Activated CD4-positive, alpha-beta T cell treated with anti-CD3 and anti-CD28 coated beads for 36 hours (primary cell): Measurements from ENCODE around the gene GAGE12H. TPM values are rescaled to one million over a fixed set of nuclear protein-coding genes. Genes with fewer than 3 reads are reported as not detected.
"Not testable (repeated sequence)": the region's sequence is repeated elsewhere in the genome, so short reads cannot be mapped to it uniquely, and the experiment has no call there.

Source experiments
- ATAC-seq: fragments of 200-7000 bp; cut with Tn5 transposase; one replicate; pipeline ENCODE4 v1.10.0; 2021; ENCODE audit warnings: mild to moderate bottlenecking, moderate library complexity
- CTCF ChIA-PET: fragments of 350-600 bp; sonication (Branson Sonifier 250); formaldehyde crosslinking; loops from one replicate; lab custom pipeline; 2021; ENCODE audit warnings: antibody characterized with exemption; lab: Charles Lee
- POLR2A ChIA-PET: fragments of 350-600 bp; sonication (Branson Sonifier 250); formaldehyde crosslinking; loops from one replicate; lab custom pipeline; 2021; ENCODE audit warnings: antibody characterized with exemption, inconsistent platforms; lab: Charles Lee
- DNase-seq: peaks from one replicate; pipeline ENCODE4 v3.0.0-alpha.2; 2020
- H3K27ac Mint-ChIP-seq: one replicate; pipeline ENCODE4 v1.8.0; 2021; ENCODE audit warnings: mixed read lengths
- H3K27me3 Mint-ChIP-seq: one replicate; pipeline ENCODE4 v1.8.0; 2021; ENCODE audit warnings: mixed read lengths
- H3K36me3 Mint-ChIP-seq: one replicate; pipeline ENCODE4 v1.8.0; 2021; ENCODE audit warnings: low read depth, mixed read lengths
- H3K4me1 Mint-ChIP-seq: one replicate; pipeline ENCODE4 v1.8.0; 2021; ENCODE audit warnings: mixed read lengths
- H3K4me3 Mint-ChIP-seq: one replicate; pipeline ENCODE4 v1.8.0; 2021; ENCODE audit warnings: mild to moderate bottlenecking, moderate library complexity, mixed read lengths
- H3K9me3 Mint-ChIP-seq: one replicate; pipeline ENCODE4 v1.8.0; 2021; ENCODE audit warnings: low read depth, mixed read lengths
- intact Hi-C, 2 experiments: fragments of 100-400 bp; cut with DNase I in 1 of 2; cut with micrococcal nuclease in 1 of 2; formaldehyde crosslinking; loops; one replicate each; pipeline versions ENCODE4 v1.14.2 to v1.15.1; 2022 to 2024; cut with DNase I, micrococcal nuclease
- total RNA-seq, 2 experiments: library from RNA; stranded (reverse); gene quantifications; one replicate each; pipeline ENCODE4 v1.2.3, GENCODE V29; 2021

GAGE12H gene, protein sequence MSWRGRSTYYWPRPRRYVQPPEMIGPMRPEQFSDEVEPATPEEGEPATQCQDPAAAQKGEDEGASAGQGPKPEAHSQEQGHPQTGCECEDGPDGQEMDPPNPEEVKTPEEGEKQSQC
- not detected for total RNA-seq

DNA sequence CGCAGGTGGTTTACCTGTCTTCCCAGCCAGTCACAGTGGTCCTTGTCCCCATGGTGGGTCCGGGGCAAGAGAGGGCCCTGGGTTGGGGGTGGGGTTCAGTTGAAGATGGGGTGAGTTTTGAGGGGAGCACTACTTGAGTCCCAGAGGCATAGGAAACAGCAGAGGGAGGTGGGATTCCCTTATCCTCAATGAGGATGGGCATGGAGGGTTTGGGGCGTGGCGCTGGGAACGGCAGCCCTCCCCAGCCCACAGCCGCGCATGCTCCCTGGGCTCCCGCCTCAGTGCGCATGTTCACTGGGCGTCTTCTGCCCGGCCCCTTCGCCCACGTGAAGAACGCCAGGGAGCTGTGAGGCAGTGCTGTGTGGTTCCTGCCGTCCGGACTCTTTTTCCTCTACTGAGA, at the start of gene GAGE12H:
GAGE12H (plus strand) TSS at position 301 of the 400 bp plus-strand sequence. CDS start 1,155 bp downstream, outside the sequence.
- CTCF ChIA-PET, ATAC-seq, DNase-seq, intact Hi-C loops, H3K27ac Mint-ChIP-seq, H3K4me1 Mint-ChIP-seq, H3K9me3 Mint-ChIP-seq, H3K4me3 Mint-ChIP-seq, H3K27me3 Mint-ChIP-seq, POLR2A ChIA-PET, H3K36me3 Mint-ChIP-seq: not testable (repeated sequence)

GRCh38 chrX:49531877-49532276, 47.9 kb upstream of the GAGE12H start, which contains the start of gene GAGE12C:
Gene GAGE12C (plus strand): TSS chrX:49532177. CDS start chrX:49533332, 1,155 bp downstream.
- H3K27me3 Mint-ChIP-seq, CTCF ChIA-PET, H3K27ac Mint-ChIP-seq, H3K4me1 Mint-ChIP-seq, POLR2A ChIA-PET, intact Hi-C loops, ATAC-seq, H3K4me3 Mint-ChIP-seq, H3K9me3 Mint-ChIP-seq, DNase-seq, H3K36me3 Mint-ChIP-seq: not testable (repeated sequence)

- POLR2A ChIA-PET, DNase-seq, H3K27me3 Mint-ChIP-seq, H3K27ac Mint-ChIP-seq, CTCF ChIA-PET, ATAC-seq, H3K4me1 Mint-ChIP-seq, H3K36me3 Mint-ChIP-seq, H3K4me3 Mint-ChIP-seq, intact Hi-C loops, H3K9me3 Mint-ChIP-seq: not testable (repeated sequence)
Measured at GRCh38 chrX:49541433-49541832, 38.3 kb upstream of the GAGE12H start, which contains the start of gene GAGE12D. Gene GAGE12D (plus strand): TSS chrX:49541733. CDS start chrX:49542888, 1,155 bp downstream.

- POLR2A ChIA-PET, H3K36me3 Mint-ChIP-seq, DNase-seq, intact Hi-C loops, CTCF ChIA-PET, H3K27me3 Mint-ChIP-seq, H3K4me1 Mint-ChIP-seq, H3K4me3 Mint-ChIP-seq, H3K27ac Mint-ChIP-seq, ATAC-seq, H3K9me3 Mint-ChIP-seq: not testable (repeated sequence)
Measured at GRCh38 chrX:49550989-49551388, 28.8 kb upstream of the GAGE12H start, which contains the start of gene GAGE12E. Gene GAGE12E (plus strand): TSS chrX:49551289. CDS start chrX:49552444, 1,155 bp downstream.

- H3K4me3 Mint-ChIP-seq, ATAC-seq, DNase-seq, H3K4me1 Mint-ChIP-seq, H3K36me3 Mint-ChIP-seq, CTCF ChIA-PET, H3K27ac Mint-ChIP-seq, intact Hi-C loops, H3K27me3 Mint-ChIP-seq, POLR2A ChIA-PET, H3K9me3 Mint-ChIP-seq: not testable (repeated sequence)
Measured at GRCh38 chrX:49560542-49560941, 19.2 kb upstream of the GAGE12H start, which contains the start of gene GAGE12F. Gene GAGE12F (plus strand): TSS chrX:49560842. CDS start chrX:49561997, 1,155 bp downstream.

DNA sequence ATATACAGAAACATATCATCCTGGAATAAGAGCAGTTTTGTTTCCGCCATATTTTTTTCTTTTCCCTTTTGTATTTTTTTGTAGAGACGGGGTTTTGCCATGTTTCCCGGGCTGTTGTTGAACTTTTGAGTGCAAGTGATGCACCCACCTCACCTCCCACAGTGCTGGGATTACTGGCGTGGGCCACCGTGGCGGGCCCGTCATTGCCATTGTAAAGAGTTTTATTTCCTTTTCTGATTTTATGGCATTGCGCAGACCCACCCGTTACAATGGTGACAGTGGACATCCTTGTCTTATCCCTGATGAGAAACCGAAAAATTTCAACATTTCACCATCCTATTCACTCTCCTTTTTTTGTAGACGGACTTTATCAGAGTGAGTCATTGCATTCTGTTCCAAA, 11.0 kb upstream of the GAGE12H start:
- H3K4me3 Mint-ChIP-seq, H3K36me3 Mint-ChIP-seq, CTCF ChIA-PET, DNase-seq, POLR2A ChIA-PET, H3K9me3 Mint-ChIP-seq, ATAC-seq, H3K27me3 Mint-ChIP-seq, intact Hi-C loops, H3K4me1 Mint-ChIP-seq, H3K27ac Mint-ChIP-seq: not testable (repeated sequence)

DNA sequence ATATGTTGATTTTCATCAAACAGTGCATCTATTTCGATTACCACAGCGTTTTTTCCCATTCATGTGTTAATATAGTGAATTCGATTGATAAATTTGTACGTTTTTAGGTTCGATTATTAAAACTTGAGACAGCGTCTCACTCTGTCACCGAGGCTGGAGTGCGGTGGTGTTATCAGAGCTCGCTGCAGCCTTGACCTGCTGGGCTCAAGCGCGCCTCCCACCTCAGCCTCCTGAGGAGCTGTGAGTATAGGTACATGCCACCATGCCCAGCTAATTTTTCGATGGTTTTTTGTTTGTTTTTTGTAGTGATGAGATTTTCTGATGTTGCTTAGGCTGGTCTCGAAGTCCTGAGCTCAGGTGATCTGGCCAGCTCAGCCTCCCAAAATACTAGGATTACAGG, 10.6 kb upstream of the GAGE12H start:
- H3K27me3 Mint-ChIP-seq, H3K36me3 Mint-ChIP-seq, H3K4me1 Mint-ChIP-seq, intact Hi-C loops, CTCF ChIA-PET, H3K9me3 Mint-ChIP-seq, POLR2A ChIA-PET, DNase-seq, H3K27ac Mint-ChIP-seq, H3K4me3 Mint-ChIP-seq, ATAC-seq: not testable (repeated sequence)

GRCh38 chrX:49570100-49570499, 9.6 kb upstream of the GAGE12H start, which contains the start of gene GAGE12G:
Gene GAGE12G (plus strand): TSS chrX:49570400. CDS start chrX:49571555, 1,155 bp downstream.
- H3K9me3 Mint-ChIP-seq, DNase-seq, H3K27me3 Mint-ChIP-seq, H3K27ac Mint-ChIP-seq, H3K4me1 Mint-ChIP-seq, POLR2A ChIA-PET, H3K36me3 Mint-ChIP-seq, intact Hi-C loops, ATAC-seq, H3K4me3 Mint-ChIP-seq, CTCF ChIA-PET: not testable (repeated sequence)

DNA sequence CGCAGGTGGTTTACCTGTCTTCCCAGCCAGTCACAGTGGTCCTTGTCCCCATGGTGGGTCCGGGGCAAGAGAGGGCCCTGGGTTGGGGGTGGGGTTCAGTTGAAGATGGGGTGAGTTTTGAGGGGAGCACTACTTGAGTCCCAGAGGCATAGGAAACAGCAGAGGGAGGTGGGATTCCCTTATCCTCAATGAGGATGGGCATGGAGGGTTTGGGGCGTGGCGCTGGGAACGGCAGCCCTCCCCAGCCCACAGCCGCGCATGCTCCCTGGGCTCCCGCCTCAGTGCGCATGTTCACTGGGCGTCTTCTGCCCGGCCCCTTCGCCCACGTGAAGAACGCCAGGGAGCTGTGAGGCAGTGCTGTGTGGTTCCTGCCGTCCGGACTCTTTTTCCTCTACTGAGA, 9.4 kb downstream of the GAGE12H start, which contains the start of gene GAGE2A:
GAGE2A (plus strand) TSS at position 301 of the 400 bp plus-strand sequence. CDS start 1,155 bp downstream, outside the sequence.
- H3K4me1 Mint-ChIP-seq, H3K27ac Mint-ChIP-seq, H3K27me3 Mint-ChIP-seq, H3K9me3 Mint-ChIP-seq, CTCF ChIA-PET, H3K36me3 Mint-ChIP-seq, DNase-seq, H3K4me3 Mint-ChIP-seq, intact Hi-C loops, ATAC-seq, POLR2A ChIA-PET: not testable (repeated sequence)

GRCh38 chrX:49589769-49590478, 10.2 kb downstream of the GAGE12H start:
- H3K27ac Mint-ChIP-seq, ATAC-seq, H3K4me3 Mint-ChIP-seq, H3K4me1 Mint-ChIP-seq, DNase-seq, H3K9me3 Mint-ChIP-seq, CTCF ChIA-PET, H3K36me3 Mint-ChIP-seq, H3K27me3 Mint-ChIP-seq, intact Hi-C loops, POLR2A ChIA-PET: not testable (repeated sequence)

GRCh38 chrX:49590488-49590887, 10.7 kb downstream of the GAGE12H start:
- POLR2A ChIA-PET, intact Hi-C loops, H3K36me3 Mint-ChIP-seq, DNase-seq, H3K27me3 Mint-ChIP-seq, H3K4me3 Mint-ChIP-seq, H3K4me1 Mint-ChIP-seq, CTCF ChIA-PET, H3K9me3 Mint-ChIP-seq, ATAC-seq, H3K27ac Mint-ChIP-seq: not testable (repeated sequence)

DNA sequence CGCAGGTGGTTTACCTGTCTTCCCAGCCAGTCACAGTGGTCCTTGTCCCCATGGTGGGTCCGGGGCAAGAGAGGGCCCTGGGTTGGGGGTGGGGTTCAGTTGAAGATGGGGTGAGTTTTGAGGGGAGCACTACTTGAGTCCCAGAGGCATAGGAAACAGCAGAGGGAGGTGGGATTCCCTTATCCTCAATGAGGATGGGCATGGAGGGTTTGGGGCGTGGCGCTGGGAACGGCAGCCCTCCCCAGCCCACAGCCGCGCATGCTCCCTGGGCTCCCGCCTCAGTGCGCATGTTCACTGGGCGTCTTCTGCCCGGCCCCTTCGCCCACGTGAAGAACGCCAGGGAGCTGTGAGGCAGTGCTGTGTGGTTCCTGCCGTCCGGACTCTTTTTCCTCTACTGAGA, 19.0 kb downstream of the GAGE12H start, which contains the start of gene GAGE1:
GAGE1 (plus strand) TSS at position 301 of the 400 bp plus-strand sequence. CDS start 1,155 bp downstream, outside the sequence.
- CTCF ChIA-PET, H3K4me1 Mint-ChIP-seq, DNase-seq, POLR2A ChIA-PET, H3K27ac Mint-ChIP-seq, ATAC-seq, H3K27me3 Mint-ChIP-seq, intact Hi-C loops, H3K36me3 Mint-ChIP-seq, H3K9me3 Mint-ChIP-seq, H3K4me3 Mint-ChIP-seq: not testable (repeated sequence)
